Activated CD4-positive, alpha-beta T cell treated with anti-CD3 and anti-CD28 coated beads, Interleukin-2, Interleukin-4, amounts not matched to agents 100 ng/mL and 50 ng/mL, durations not matched to agents 16 hours and 8 hours (primary cell): ENCODE measurements around the gene DTNA.
"Not testable (repeated sequence)": the region's sequence is repeated elsewhere in the genome, so short reads cannot be mapped to it uniquely, and the experiment has no call there.

Experiments
- DNase-seq: peaks from one replicate; pipeline ENCODE4 v3.0.0-alpha.2; 2020; ENCODE audit warnings: low spot score

DTNA gene

GRCh38 chr18:34709750-34710441, at the start of gene DTNA:
Gene DTNA (plus strand): TSS chr18:34710298. CDS start chr18:34755977, 45,679 bp downstream.
- DNase-seq, result no peak

GRCh38 chr18:34660572-34660971, 49.5 kb upstream of the DTNA start:
- no peak for DNase-seq

GRCh38 chr18:34661464-34662087, 48.5 kb upstream of the DTNA start:
- DNase-seq, result peak; percentile 41

GRCh38 chr18:34676816-34677574, 33.1 kb upstream of the DTNA start:
- DNase-seq, result no peak

GRCh38 chr18:34689750-34690149, 20.3 kb upstream of the DTNA start:
- not testable (repeated sequence) for DNase-seq

- DNase-seq, result no peak
Measured at GRCh38 chr18:34691614-34692013, 18.5 kb upstream of the DTNA start.

- no peak for DNase-seq
Measured at GRCh38 chr18:34694591-34695165, 15.4 kb upstream of the DTNA start.

- no peak for DNase-seq
Measured at GRCh38 chr18:34695310-34695709, 14.8 kb upstream of the DTNA start.

GRCh38 chr18:34696671-34697070, 13.4 kb upstream of the DTNA start:
- no peak for DNase-seq

- no peak for DNase-seq
Measured at GRCh38 chr18:34697233-34697632, 12.9 kb upstream of the DTNA start.

- DNase-seq, result no peak
Measured at GRCh38 chr18:34697891-34698290, 12.2 kb upstream of the DTNA start.

GRCh38 chr18:34701911-34702310, 8.2 kb upstream of the DTNA start:
- no peak for DNase-seq

- no peak for DNase-seq
Measured at GRCh38 chr18:34702814-34703213, 7.3 kb upstream of the DTNA start.

GRCh38 chr18:34704074-34704473, 6.0 kb upstream of the DTNA start:
- DNase-seq, result no peak

GRCh38 chr18:34704823-34705222, 5.3 kb upstream of the DTNA start:
- no peak for DNase-seq

- DNase-seq, result no peak
Measured at GRCh38 chr18:34707670-34708069, 2.4 kb upstream of the DTNA start.

GRCh38 chr18:34709104-34709503, 994 bp upstream of the DTNA start:
- no peak for DNase-seq

- DNase-seq, result no peak
Measured at GRCh38 chr18:34710458-34710914, 388 bp downstream of the DTNA start.

- DNase-seq, result no peak
Measured at GRCh38 chr18:34710934-34711333, 836 bp downstream of the DTNA start.

- not testable (repeated sequence) for DNase-seq
Measured at GRCh38 chr18:34716111-34716510, 6.0 kb downstream of the DTNA start.

- DNase-seq, result no peak
Measured at GRCh38 chr18:34718610-34719009, 8.5 kb downstream of the DTNA start.

- DNase-seq, result no peak
Measured at GRCh38 chr18:34720220-34720619, 10.1 kb downstream of the DTNA start.

GRCh38 chr18:34723143-34723542, 13.0 kb downstream of the DTNA start:
- DNase-seq, result no peak
